PC-9 (cell line): ENCODE results near the gene CASP10. TPM values are rescaled to one million over a fixed set of nuclear protein-coding genes. Genes with fewer than 3 reads are reported as not detected.

Experiments
- BruUV-seq: library from RNA; stranded (reverse); fragments of 400-500 nt; replicated peaks from 2 replicates; lab custom pipeline; 2021; lab: Mats Ljungman, UMichigan
- CTCF ChIA-PET: fragments of 300-600 bp; sonication (Branson Sonifier 250); formaldehyde crosslinking; loops from one replicate; lab custom pipeline; 2022; ENCODE audit warnings: antibody characterized with exemption; lab: Charles Lee
- POLR2A ChIA-PET: fragments of 300-600 bp; sonication (Branson Sonifier 250); formaldehyde crosslinking; loops from one replicate; lab custom pipeline; 2022; ENCODE audit warnings: antibody characterized with exemption; ENCODE audit not compliant: unreplicated experiment; lab: Charles Lee
- DNase-seq, 2 experiments: peaks; one replicate each; pipeline versions ENCODE4 v3.0.0 to v3.0.0-alpha.2; 2015 to 2022; ENCODE audit warnings: mixed read lengths in 1 of 2
- H2AFZ ChIP-seq: fragments of 200-600 bp; sonication (generic); 2 replicates; pipeline ENCODE4 v1.8.1; 2017; ENCODE audit warnings: antibody characterized with exemption
- H3F3A ChIP-seq: fragments of 200-600 bp; sonication (generic); 2 replicates; pipeline ENCODE4 v1.8.1; 2017; ENCODE audit warnings: antibody characterized with exemption, mild to moderate bottlenecking, low read depth; ENCODE audit not compliant: insufficient read depth
- H3K27ac ChIP-seq: fragments of 200-600 bp; sonication (generic); 2 replicates; pipeline ENCODE4 v1.6.1; 2016; ENCODE audit warnings: mixed run types
- H3K27me3 ChIP-seq: fragments of 200-600 bp; sonication (generic); 2 replicates; pipeline ENCODE4 v1.6.1; 2016; ENCODE audit warnings: low read depth, mixed run types; ENCODE audit not compliant: insufficient read depth
- H3K36me3 ChIP-seq: fragments of 200-600 bp; sonication (generic); 2 replicates; pipeline ENCODE4 v1.6.1; 2016; ENCODE audit warnings: low read depth, mixed run types
- H3K4me1 ChIP-seq: fragments of 200-600 bp; sonication (generic); replicated peaks from 2 replicates; pipeline ENCODE4 v1.6.1; 2016; ENCODE audit warnings: mixed run types; ENCODE audit not compliant: insufficient read depth
- H3K4me2 ChIP-seq: fragments of 200-600 bp; sonication (generic); 2 replicates; pipeline ENCODE4 v1.6.1; 2017; ENCODE audit warnings: mixed run types
- H3K4me3 ChIP-seq: fragments of 200-600 bp; sonication (generic); 2 replicates; pipeline ENCODE4 v1.6.1; 2016; ENCODE audit warnings: mixed run types
- H3K79me2 ChIP-seq: fragments of 200-600 bp; sonication (generic); 2 replicates; pipeline ENCODE4 v1.6.1; 2017; ENCODE audit warnings: low read depth, mixed run types
- H3K9me2 ChIP-seq: fragments of 200-600 bp; sonication (generic); 2 replicates; pipeline ENCODE4 v1.8.1; 2017; ENCODE audit warnings: mild to moderate bottlenecking; ENCODE audit not compliant: insufficient read depth
- H3K9me3 ChIP-seq: fragments of 200-600 bp; sonication (generic); 2 replicates; pipeline ENCODE4 v1.8.1; 2016; ENCODE audit warnings: low read depth; ENCODE audit not compliant: insufficient read depth
- H4K20me1 ChIP-seq: fragments of 200-600 bp; sonication (generic); 2 replicates; pipeline ENCODE4 v1.8.1; 2017; ENCODE audit not compliant: insufficient read depth
- EZH2 ChIP-seq: fragments of 200-600 bp; sonication (generic); IDR thresholded peaks from 2 replicates; pipeline ENCODE4 v1.8.0; 2017; ENCODE audit warnings: antibody characterized with exemption, low read depth
- intact Hi-C: fragments of 100-400 bp; cut with micrococcal nuclease; formaldehyde crosslinking; loops from one replicate; pipeline ENCODE4 v1.10.0; 2022; ENCODE audit not compliant: unreplicated experiment
- total RNA-seq: library from RNA; stranded (reverse); gene quantifications from 2 replicates; pipeline ENCODE4 v1.2.3, GENCODE V29; 2021
- TF ChIP-seq, protein P1 (sequence below): fragments of 200-600 bp; sonication (generic); conservative IDR thresholded peaks from 2 replicates; pipeline ENCODE4 v1.6.1; 2017; ENCODE audit warnings: mixed run types, antibody characterized with exemption, mild to moderate bottlenecking, moderate library complexity

The CASP10 gene
- total RNA-seq, 1 experiment from 2014 or later: 15.2 TPM

DNA sequence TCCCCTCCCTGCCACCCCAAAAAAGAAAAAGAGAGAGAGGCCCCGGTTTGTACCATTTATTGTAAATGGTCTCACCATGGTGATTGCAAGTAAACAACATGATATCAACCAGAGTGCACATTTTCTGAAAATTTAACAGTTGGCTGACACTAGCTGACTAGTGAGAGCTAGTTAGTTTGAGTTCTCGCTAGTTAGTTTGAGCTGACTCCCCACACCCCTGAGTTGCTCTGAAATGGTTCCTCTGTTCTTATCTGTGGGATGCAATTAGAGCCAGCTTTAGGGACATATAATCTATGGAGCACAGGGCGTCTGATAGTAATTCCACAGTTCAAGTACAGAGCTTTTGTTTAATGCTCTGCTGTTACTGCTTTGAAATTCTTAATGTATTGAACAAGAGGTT, 13.1 kb downstream of the CASP10 start:
- BruUV-seq: no TSS peak
- no peak for TF ChIP-seq EZH2
- TF ChIP-seq, protein P1, sequence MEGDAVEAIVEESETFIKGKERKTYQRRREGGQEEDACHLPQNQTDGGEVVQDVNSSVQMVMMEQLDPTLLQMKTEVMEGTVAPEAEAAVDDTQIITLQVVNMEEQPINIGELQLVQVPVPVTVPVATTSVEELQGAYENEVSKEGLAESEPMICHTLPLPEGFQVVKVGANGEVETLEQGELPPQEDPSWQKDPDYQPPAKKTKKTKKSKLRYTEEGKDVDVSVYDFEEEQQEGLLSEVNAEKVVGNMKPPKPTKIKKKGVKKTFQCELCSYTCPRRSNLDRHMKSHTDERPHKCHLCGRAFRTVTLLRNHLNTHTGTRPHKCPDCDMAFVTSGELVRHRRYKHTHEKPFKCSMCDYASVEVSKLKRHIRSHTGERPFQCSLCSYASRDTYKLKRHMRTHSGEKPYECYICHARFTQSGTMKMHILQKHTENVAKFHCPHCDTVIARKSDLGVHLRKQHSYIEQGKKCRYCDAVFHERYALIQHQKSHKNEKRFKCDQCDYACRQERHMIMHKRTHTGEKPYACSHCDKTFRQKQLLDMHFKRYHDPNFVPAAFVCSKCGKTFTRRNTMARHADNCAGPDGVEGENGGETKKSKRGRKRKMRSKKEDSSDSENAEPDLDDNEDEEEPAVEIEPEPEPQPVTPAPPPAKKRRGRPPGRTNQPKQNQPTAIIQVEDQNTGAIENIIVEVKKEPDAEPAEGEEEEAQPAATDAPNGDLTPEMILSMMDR: no peak
- Histone ChIP-seq H3K27me3 (no peaks in the 10 kb centered on the region), H3F3A (no peaks in the 10 kb centered on the region), H3K79me2 (no peaks in the 10 kb centered on the region), H3K9me2 (no peaks in the 10 kb centered on the region), H3K4me2 (no peak overlapping the region), H3K27ac (no peak overlapping the region), H3K4me3 (no peak overlapping the region), H3K4me1 (no peaks in the 10 kb centered on the region), H3K9me3 (no peaks in the 10 kb centered on the region), H2AFZ (no peak overlapping the region), H3K36me3 (no peaks in the 10 kb centered on the region), H4K20me1 (no peaks in the 10 kb centered on the region)
- no peak for DNase-seq
- intact Hi-C loops: no loop called here
- POLR2A ChIA-PET: no interaction called here
- CTCF ChIA-PET: interaction anchor here (0.8 kb wide), 1 partner anchor 36 kb away, joined by 4 read pairs; no protein-coding TSS in a partner anchor

- ChIA-PET POLR2A (no interaction called here), CTCF (interaction anchor here (0.8 kb wide), 1 partner anchor 35 kb away, joined by 4 read pairs; no protein-coding TSS in a partner anchor)
- Histone ChIP-seq H3K27me3 (no peaks in the 10 kb centered on the region), H3K4me2 (no peak overlapping the region), H3F3A (no peaks in the 10 kb centered on the region), H3K27ac (no peak overlapping the region), H3K9me3 (no peaks in the 10 kb centered on the region), H3K36me3 (no peaks in the 10 kb centered on the region), H3K9me2 (no peaks in the 10 kb centered on the region), H3K79me2 (no peaks in the 10 kb centered on the region), H3K4me3 (no peak overlapping the region), H2AFZ (no peak overlapping the region), H3K4me1 (no peaks in the 10 kb centered on the region), H4K20me1 (no peaks in the 10 kb centered on the region)
- intact Hi-C loops: no loop called here
- TF ChIP-seq, protein P1: no peak
- DNase-seq: no peak
- BruUV-seq: no TSS peak
These were observed 13.9 kb downstream of the CASP10 start for GRCh38 chr2:201196803-201197202.

DNA sequence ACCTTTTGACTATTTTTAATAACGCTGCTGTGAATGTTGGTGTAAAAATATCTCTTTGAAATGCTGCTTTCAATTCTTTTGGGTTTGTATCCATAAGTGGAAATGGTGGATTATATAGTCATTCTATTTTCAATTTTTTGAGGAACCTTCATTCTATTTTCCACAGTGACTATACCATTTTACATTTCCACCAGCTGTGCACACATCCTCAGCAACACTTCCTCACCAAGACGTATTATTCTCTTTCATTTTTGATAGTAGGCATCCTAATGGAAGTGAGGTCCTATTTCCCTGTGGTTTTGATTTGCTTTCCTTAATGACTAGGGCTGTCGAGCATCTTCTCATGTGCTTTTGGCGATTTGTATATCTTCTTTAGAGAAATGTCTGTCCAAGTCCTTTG, 14.8 kb downstream of the CASP10 start:
- no peak overlapping the region for H2AFZ ChIP-seq
- ChIA-PET CTCF (no interaction called here), POLR2A (no interaction called here)
- no peaks in the 10 kb centered on the region for H3K27me3 ChIP-seq
- no peaks in the 10 kb centered on the region for H3K9me3 ChIP-seq
- H3K9me2 ChIP-seq: no peaks in the 10 kb centered on the region
- H3K4me3 ChIP-seq: no peak overlapping the region
- no peak for DNase-seq
- intact Hi-C loops: no loop called here
- H3K79me2 ChIP-seq: no peaks in the 10 kb centered on the region
- H3K36me3 ChIP-seq: no peaks in the 10 kb centered on the region
- no peaks in the 10 kb centered on the region for H3K4me1 ChIP-seq
- no TSS peak for BruUV-seq
- no peak overlapping the region for H3K27ac ChIP-seq
- TF ChIP-seq EZH2: no peak
- TF ChIP-seq, protein P1: no peak
- H3K4me2 ChIP-seq: no peak overlapping the region
- H3F3A ChIP-seq: no peaks in the 10 kb centered on the region
- no peaks in the 10 kb centered on the region for H4K20me1 ChIP-seq
